HG03108 (cell line): Measurements from ENCODE around the gene PRR5.
"Not testable (repeated sequence)": the region's sequence is repeated elsewhere in the genome, so short reads cannot be mapped to it uniquely, and the experiment has no call there.

Source experiments
- ATAC-seq: cut with Tn5 transposase; IDR thresholded peaks from one replicate; pipeline ENCODE4 v1.9.1; 2021; ENCODE audit warnings: moderate library complexity; ENCODE audit not compliant: unreplicated experiment

The PRR5 gene

GRCh38 chr22:44673406-44673805 is 28.6 kb upstream of the PRR5 start:
- no peak for ATAC-seq

GRCh38 chr22:44676066-44676440 is 26.0 kb upstream of the PRR5 start:
- ATAC-seq: not testable (repeated sequence)

DNA sequence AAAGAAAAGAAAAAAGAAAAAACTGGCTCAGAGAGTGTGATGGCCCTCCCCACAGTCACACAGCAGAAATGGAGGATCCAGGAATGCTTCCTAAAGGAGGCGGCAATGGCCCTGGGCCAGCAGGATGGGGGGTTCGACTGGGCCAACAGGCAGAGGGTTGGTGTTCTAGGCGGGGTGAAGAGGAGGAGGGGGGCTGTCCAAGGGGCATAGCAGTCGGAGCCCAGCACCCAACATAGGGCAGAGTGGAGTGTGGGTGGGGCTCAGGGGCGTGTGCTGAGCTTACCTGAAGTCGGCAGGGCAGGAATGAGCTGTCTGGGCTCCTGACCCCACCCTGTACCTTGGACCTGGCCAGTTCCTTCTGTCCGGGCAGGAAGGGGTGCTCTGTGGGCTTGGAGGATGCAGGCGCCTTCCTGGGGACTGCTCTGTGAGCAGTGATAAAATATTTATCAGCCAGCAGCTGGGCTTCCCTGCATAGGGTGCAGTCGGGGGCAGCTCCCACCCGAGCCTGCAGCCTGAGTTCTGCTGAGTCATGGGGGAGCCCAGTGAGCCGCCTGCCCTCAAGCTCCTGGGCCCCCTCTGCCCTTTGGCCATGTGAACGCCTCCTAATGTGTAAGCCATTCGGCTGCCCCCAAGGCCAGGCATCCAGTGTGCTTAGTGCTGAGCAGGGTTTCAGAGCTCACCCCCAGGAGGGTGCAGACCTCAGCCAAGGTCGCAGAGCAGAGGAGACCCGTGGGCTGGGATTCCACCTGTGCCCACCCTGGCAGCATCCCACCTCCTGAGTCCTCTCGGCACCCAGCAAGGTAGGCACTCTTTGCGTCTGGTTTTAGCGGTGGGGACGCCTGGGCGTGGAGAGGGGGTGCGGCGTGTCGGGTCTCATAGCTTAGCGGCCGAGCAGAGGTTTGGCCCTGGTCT is 25.3 kb upstream of the PRR5 start:
- no peak for ATAC-seq

DNA sequence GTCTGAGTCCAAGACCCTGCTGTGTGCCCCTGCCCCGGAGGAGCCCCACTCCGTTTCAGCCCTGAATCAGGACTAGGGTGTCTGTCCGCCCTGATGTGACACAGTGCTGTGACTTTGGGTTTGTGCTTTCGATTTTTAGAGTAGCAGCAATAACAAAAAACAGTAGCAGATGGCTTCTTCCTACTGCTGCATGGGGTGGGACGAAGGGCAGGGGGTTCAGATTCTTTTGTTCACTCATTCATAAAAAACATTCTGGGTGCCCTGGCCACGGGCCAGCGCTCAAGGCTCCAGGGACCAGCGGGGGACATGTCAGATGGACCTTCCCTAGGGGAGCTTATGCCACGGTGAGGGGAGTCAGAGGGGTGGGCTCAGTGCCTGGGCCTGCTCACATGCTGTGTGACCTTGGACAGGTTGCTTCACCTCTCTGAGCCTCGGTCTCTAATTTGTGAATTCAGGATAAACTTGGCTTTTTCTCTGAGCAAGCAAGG is 24.6 kb upstream of the PRR5 start:
- no peak for ATAC-seq

GRCh38 chr22:44677871-44678555 is 24.0 kb upstream of the PRR5 start:
- ATAC-seq: no peak

DNA sequence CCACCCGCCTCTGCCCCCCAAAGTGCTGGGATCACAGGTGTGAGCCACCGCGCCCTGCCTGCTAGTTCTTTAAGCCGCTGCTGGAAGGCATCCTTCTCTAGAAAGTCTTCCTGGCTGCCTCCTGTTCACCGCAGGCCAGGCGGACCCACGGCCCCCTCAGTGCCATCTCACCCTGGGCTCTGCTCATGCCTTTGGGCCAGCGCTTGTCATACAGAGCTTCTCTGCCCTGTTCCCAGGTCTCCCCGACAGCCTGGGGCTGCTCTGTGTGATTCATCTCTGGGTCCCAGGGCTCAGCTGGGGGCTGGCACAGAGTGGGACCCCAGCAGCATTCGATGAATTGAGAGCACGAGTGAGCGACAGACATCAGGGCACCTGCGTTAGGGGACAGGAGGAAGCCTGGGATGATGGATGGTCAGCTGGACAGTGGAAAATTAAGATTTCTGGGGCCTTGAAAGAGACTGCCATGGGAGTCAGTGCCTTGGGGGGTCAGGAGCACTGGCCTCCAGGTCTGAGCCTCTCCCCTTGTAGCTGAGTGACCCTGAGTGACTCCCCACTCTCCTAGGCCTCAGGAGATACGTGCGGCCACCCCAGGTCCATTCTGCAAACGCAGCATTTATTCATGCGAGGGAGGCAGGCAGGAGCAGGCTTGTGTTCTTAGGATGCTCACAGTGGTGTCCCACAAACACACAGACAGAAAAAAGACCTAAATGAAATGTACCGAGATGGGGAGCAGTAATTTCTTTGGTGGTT is 23.3 kb upstream of the PRR5 start:
- no peak for ATAC-seq

- not testable (repeated sequence) for ATAC-seq
These were observed 22.7 kb upstream of the PRR5 start for GRCh38 chr22:44679306-44679647.

DNA sequence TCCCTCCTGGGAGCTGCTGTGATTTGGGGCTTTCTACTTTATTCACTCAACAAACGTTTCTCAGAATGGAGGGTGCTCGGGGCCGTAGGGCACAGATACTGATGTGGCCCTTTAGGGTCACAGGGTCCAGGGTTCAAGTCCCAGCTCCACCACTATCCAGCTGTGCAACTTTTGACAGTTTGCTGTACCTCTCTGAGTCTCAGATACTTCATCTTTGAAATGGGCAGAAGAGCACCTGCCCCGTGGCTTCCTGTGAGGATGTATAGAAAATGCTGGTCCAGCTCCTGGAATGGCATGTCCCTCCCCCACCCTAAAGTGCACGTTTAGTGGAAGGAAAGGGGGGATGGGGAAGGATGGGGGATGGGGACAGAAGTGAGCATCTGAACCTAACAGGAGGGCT is 21.9 kb upstream of the PRR5 start:
- ATAC-seq: no peak

DNA sequence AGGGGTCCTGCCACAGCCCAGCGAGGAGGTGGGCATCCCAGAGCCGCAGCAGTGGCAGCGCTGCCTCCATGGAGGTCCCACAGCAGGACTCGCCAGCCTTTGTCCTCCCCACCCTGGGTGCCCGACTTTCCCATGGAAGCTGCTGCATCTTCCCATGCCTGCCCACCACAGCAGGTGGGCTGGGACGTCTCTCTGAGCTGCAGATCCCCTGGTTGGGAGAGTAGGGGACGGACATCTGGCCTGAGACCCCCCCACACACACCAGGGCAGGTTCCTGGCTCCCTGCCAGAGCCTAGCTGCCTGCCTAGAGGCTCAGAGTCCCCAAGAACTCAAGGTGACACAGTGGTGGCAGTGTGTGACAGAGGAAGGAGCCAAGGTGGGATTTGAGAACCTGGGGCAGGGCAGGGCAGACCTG is 21.5 kb upstream of the PRR5 start:
- ATAC-seq: no peak

DNA sequence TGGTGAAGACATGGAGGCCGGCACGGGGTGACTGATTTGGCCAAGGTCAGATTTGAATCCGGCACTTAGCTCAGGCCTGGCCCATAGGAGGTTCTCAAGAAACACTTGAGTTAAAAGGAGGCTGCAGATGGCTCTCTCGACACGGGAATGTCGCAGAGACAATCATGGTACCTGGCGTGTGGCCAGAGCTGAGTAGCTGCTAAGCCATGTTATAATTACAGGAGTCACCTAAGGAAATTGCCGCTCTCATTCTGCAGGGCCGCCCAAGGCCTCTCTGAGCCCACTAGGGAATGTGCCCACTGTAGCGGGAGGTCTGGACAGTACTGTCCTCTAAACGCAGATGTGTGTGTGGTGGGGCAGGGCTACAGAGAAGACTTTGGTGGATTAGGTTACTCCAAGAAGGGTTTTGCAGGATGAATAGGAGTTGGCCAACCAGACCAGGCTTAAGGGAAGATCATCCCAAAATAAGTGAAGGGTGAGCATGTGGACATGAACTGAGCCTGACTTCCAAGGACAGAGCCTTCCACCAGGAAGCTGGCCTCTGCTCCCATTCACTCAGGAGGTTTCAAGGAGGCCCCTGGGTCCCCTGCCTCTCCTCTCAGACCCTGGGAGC is 19.3 kb upstream of the PRR5 start:
- no peak for ATAC-seq

DNA sequence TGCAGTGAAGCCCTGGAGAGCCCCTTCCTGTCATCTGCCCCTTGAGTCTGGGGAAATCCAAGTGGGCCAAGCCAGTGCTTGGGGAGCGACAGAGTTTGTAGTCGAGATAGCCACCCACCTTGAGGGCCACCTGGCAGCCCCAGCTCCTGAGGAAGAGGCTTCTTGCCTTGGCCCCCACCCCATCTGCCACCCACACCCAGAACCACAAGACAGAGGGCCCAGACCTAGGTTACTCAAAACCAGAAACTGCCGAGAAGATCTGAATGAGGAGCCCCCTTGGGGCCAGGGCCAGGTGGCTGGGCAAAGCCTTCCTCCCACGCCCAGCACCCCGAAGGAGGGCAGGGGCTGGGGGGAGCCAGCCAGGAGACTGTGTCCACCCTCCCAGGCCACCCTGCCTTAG is 18.8 kb upstream of the PRR5 start:
- peak; percentile 38 for ATAC-seq

DNA sequence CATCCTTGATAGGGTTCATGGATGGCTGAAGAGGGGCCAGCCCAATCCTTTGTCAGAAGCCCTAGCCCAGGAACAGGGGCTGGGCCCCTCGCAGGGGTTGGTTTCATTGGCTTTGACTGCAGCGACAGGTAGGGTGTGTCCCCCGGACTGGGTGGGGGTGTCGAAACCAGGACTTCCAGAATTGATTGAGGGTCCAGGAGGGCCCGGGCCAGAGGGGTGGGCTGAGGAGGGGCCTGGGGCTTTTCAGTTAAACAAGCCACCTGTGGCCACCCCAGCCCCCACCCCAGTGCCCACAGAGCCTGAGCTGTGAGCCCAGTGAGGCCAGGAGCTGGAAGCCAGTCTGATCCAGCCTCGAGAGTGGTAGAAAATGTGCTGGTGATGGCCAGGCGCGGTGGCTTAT is 18.1 kb upstream of the PRR5 start:
- ATAC-seq: no peak

- peak; percentile 44 for ATAC-seq
These were observed 17.3 kb upstream of the PRR5 start for GRCh38 chr22:44684506-44685383.

- ATAC-seq: peak; percentile 32
These were observed 16.5 kb upstream of the PRR5 start for GRCh38 chr22:44685384-44686056.

GRCh38 chr22:44686873-44687600 is 15.0 kb upstream of the PRR5 start:
- ATAC-seq: no peak

- ATAC-seq: no peak
These were observed 12.8 kb upstream of the PRR5 start for GRCh38 chr22:44689173-44689572.

DNA sequence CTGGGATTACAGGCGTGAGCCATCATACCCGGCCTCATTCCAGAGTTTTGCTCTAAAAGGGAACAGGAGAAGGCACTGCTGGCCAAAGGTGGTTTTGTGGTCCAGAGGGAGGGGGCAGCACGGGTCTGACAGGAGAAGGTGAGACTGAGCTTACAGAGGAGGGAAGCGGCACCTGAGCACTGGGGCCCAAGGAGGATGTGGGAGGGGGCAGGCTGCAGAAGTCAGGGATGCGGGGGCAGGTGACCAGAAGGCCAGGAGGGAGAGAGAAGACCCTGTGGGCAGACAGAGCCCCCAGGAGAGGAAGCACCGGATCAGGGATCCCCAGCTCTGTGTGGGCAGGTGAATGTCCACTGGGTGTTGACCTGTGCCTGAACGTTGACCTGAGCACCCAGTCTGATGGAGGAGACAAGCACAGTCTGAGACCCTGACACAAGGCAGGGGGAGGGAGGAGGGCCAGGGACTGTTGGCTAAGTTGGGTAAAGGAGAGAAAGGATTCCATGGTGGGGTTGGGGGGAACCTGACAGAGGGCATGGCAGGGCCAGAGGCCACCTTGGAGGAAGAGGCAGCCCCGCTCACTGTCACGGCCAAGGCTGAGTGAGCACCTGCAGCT is 12.0 kb upstream of the PRR5 start:
- no peak for ATAC-seq
